ENCODE data around the gene SLC36A1.

The SLC36A1 gene

GRCh38 chr5:151454166-151454565, 6.8 kb downstream of the SLC36A1 start:
- DNase-seq, result no peak

- no peak for DNase-seq
These were observed 7.5 kb downstream of the SLC36A1 start for GRCh38 chr5:151454889-151455288.

GRCh38 chr5:151456321-151456940, 9.0 kb downstream of the SLC36A1 start:
- DNase-seq, result no peak

GRCh38 chr5:151458314-151458713, 10.9 kb downstream of the SLC36A1 start:
- DNase-seq, result no peak

- DNase-seq, result no peak
These were observed 12.4 kb downstream of the SLC36A1 start for GRCh38 chr5:151459680-151460324.

DNA sequence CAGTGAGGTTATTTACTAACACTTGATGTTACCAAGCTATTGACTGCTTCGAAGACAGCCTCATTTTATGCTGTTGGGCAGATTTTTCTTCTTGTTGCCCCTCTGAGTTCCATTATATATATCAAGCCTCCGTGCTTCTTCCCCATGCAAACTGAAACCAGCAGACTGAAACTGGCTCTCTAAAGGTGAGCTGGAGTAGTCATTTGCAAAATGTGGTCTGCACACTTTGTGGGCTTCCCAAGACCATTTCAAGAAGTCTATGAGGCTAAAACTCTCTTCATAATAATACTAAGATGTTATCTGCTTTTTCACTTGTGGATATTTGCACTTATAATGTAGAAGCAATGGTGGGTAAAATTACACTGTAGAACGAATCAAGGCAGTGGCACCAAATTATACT, 13.9 kb downstream of the SLC36A1 start:
- DNase-seq, result no peak

- no peak for DNase-seq
These were observed 16.0 kb downstream of the SLC36A1 start for GRCh38 chr5:151463137-151464029.

DNA sequence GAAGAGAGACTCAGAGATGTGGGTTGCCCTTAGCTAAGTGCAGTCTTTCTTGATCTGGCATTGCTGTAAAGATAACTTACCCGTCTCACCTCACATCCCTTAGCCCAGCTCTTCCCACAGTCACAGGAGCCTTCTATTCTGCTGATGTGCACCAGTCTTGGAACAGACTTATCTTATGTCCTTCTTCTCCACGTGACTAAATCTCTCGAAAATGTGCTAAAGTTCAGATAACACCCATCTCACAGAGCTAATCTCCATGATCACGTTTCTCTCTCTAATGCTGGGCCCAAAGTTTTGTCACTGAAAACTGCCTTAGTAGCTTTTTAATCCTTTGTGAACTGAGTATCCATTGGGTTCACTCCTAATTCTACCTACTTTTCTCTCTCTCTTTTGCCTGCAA, 16.7 kb downstream of the SLC36A1 start:
- DNase-seq, result no peak

DNA sequence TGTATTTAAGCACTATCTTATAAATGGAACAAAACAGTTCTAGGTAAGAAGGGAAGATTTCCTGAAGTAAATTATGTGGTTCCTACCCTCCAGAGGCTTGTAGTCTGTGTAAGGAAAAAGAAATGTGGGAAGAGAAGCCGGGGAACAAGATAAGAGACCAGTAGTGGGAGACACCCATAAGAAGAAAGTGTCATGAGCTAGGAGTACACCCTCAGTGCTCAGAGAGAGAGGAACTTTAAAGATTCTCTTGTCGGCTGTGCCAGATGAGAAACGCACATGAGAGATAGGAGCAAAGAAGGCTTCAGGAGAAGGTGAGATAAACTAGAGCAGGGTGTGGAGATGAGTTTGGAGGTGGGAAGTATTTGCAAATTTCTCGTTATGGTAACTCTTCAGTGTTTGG, 18.1 kb downstream of the SLC36A1 start:
- DNase-seq, result no peak

GRCh38 chr5:151467576-151467975, 20.2 kb downstream of the SLC36A1 start:
- DNase-seq, result no peak

DNA sequence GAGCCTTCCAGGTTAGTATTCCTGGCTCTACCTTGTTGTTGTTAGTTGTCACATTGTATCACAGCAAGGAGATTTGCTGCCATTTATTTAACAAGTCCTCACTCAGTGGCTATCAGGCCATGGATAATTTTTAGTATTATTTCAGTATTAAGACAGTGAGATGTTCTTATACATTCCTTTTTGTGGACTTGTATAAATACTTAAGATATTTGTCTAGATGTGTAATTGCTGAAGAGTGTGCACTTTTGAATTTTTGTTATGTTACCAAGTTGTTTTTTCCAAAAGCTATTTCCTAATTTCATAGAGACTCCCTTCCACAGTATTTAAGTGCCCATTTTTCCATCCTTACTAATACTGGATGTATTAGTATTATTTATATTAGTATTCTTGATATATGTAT, 22.0 kb downstream of the SLC36A1 start:
- DNase-seq, result no peak

DNA sequence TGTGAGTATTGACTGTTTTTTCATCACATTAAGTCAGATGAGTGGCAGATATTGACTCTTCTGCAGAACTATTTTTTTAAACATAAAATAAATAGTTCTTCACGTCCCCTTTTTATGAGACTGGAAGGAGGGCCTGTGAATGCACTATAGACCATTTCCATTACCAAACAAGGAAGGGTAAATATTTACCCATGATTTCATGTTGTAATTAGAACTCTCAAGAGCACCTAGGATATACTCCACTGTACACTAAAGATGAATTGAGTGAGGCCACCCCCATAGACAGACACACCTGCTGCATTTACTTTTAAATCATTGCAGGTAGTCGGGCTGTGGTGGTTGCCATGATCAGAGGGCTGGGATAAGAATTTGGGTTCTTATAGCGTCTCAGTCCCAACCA, 22.6 kb downstream of the SLC36A1 start:
- DNase-seq, result no peak

- no peak for DNase-seq
These were observed 23.0 kb downstream of the SLC36A1 start for GRCh38 chr5:151470439-151470838.

GRCh38 chr5:151471276-151471675, 23.9 kb downstream of the SLC36A1 start:
- DNase-seq, result no peak

GRCh38 chr5:151474799-151475198, 27.4 kb downstream of the SLC36A1 start:
- no peak for DNase-seq

GRCh38 chr5:151475388-151475787, 28.0 kb downstream of the SLC36A1 start:
- no peak for DNase-seq

GRCh38 chr5:151476016-151476415, 28.6 kb downstream of the SLC36A1 start:
- DNase-seq, result no peak

- no peak for DNase-seq
These were observed 29.7 kb downstream of the SLC36A1 start for GRCh38 chr5:151477101-151477500.

GRCh38 chr5:151480384-151481293, 33.2 kb downstream of the SLC36A1 start:
- no peak for DNase-seq

DNA sequence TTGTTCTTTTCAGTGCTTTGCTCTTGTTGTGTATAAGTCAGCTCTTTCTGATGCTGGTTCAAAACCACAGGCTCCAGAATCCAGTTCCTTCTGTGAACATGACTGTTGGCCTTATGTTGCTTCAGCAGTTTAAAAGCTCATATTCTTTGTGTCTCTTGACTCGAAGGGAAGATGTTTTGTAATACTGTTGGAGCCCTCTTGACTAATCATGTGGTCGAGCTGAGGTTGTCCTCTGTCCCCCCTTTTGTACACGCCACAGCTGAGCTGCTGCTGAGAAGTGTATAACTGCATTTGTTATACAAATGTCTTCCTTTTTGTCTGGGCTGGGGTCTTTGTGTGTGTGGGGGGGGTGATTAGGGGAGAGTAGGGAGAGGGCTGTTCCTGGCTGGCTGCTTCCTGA, 35.8 kb downstream of the SLC36A1 start:
- DNase-seq, result no peak

GRCh38 chr5:151483647-151484046, 36.2 kb downstream of the SLC36A1 start:
- DNase-seq, result no peak

GRCh38 chr5:151487544-151487943, 40.1 kb downstream of the SLC36A1 start:
- DNase-seq, result no peak

DNA sequence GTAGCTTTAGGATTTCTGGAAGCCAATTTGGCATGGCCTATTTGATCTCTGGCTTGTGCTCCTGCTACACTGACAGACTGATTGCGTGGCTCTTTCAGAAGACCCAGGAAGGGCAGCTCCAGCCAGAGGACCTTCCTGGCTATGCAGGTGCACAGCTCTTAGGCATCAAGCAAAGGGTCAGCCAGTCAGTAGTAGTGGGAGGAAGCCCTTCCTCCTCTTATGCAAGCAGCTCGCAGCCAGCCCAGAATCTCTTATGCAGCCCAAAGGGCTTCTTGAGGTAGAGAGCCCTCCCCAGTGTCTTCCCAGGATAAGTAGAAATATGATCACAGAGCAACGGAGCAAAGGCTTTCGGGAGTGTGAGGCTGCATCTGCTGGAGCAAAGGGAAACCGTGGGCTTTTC, 43.2 kb downstream of the SLC36A1 start:
- no peak for DNase-seq

All from NCI-H446 treated with DMSO at 0.1 percent for 48 hours (cell line).